ENCODE results near the gene FHIP1A.

FHIP1A gene

GRCh38 chr4:151417766-151418376 is 8.9 kb downstream of the FHIP1A start:
- TF ChIP-seq OSR1 (CRISPR knock-in tag; IDR thresholded peaks at IDR 0.05) (no peak), RARB (CRISPR knock-in tag; IDR thresholded peaks at IDR 0.05) (no peak), ZFP30 (CRISPR knock-in tag; IDR thresholded peaks at IDR 0.05) (no peak), CSDC2 (CRISPR knock-in tag; IDR thresholded peaks at IDR 0.05) (no peak), CSRNP3 (CRISPR knock-in tag; IDR thresholded peaks at IDR 0.05) (no peak), GLIS3 (CRISPR knock-in tag; IDR thresholded peaks at IDR 0.05) (no peak), PPARA (CRISPR knock-in tag; IDR thresholded peaks at IDR 0.05; ENCODE audit: borderline replicate concordance) (no peak)
- ATAC-seq, result peak; percentile 27

- ATAC-seq, result peak; percentile 88
Observed at GRCh38 chr4:151418385-151418784, 9.4 kb downstream of the FHIP1A start.

GRCh38 chr4:151418856-151419255 is 9.9 kb downstream of the FHIP1A start:
- TF ChIP-seq POU6F1 (CRISPR knock-in tag; IDR thresholded peaks at IDR 0.05; ENCODE audit: borderline replicate concordance, low read depth), result no peak
- TF ChIP-seq ZFP3 (CRISPR knock-in tag; IDR thresholded peaks at IDR 0.05), result no peak
- no peak for TF ChIP-seq ARNTL (CRISPR knock-in tag; IDR thresholded peaks at IDR 0.05; ENCODE audit: borderline replicate concordance, low read depth)
- TF ChIP-seq ZNF70 (CRISPR knock-in tag; IDR thresholded peaks at IDR 0.05), result no peak
- no peak for TF ChIP-seq CREB5 (CRISPR knock-in tag; IDR thresholded peaks at IDR 0.05; ENCODE audit: low read depth)
- TF ChIP-seq SNAI2 (CRISPR knock-in tag; IDR thresholded peaks at IDR 0.05), result no peak
- no peak for TF ChIP-seq CSDC2 (CRISPR knock-in tag; IDR thresholded peaks at IDR 0.05)
- TF ChIP-seq ZNF8 (CRISPR knock-in tag; IDR thresholded peaks at IDR 0.05), result no peak
- no peak for TF ChIP-seq TOX (CRISPR knock-in tag; IDR thresholded peaks at IDR 0.05; ENCODE audit: borderline replicate concordance)
- no peak for ATAC-seq

More at GRCh38 chr4:151418385-151418784, 9.4 kb downstream of the FHIP1A start:
- TF ChIP-seq ZC3H10 (CRISPR knock-in tag; IDR thresholded peaks at IDR 0.05), result no peak
- 0 out of 2 replicates have a peak, but pooled peaks have one; percentile 6 for TF ChIP-seq ISL1 (CRISPR knock-in tag; IDR thresholded peaks at IDR 0.05)

GRCh38 chr4:151420250-151420807 is 11.4 kb downstream of the FHIP1A start:
- no peak for ATAC-seq
- TF ChIP-seq GLIS3 (CRISPR knock-in tag; IDR thresholded peaks at IDR 0.05), result no peak
- TF ChIP-seq CSRNP3 (CRISPR knock-in tag; IDR thresholded peaks at IDR 0.05), result no peak
- no peak for TF ChIP-seq TOX (CRISPR knock-in tag; IDR thresholded peaks at IDR 0.05; ENCODE audit: borderline replicate concordance)
- no peak for TF ChIP-seq ZC3H10 (CRISPR knock-in tag; IDR thresholded peaks at IDR 0.05)
- TF ChIP-seq ZFP30 (CRISPR knock-in tag; IDR thresholded peaks at IDR 0.05), result no peak
- TF ChIP-seq ESRRG (CRISPR knock-in tag; IDR thresholded peaks at IDR 0.05), result no peak
- TF ChIP-seq TCF4 (CRISPR knock-in tag; IDR thresholded peaks at IDR 0.05; ENCODE audit: borderline replicate concordance), result no peak
- no peak for TF ChIP-seq ZNF8 (CRISPR knock-in tag; IDR thresholded peaks at IDR 0.05)
- TF ChIP-seq ZNF565 (CRISPR knock-in tag; conservative IDR thresholded peaks at IDR 0.05; ENCODE audit: low read depth), result no peak
- TF ChIP-seq POU6F1 (CRISPR knock-in tag; IDR thresholded peaks at IDR 0.05; ENCODE audit: borderline replicate concordance, low read depth), result no peak
- no peak for TF ChIP-seq CSDC2 (CRISPR knock-in tag; IDR thresholded peaks at IDR 0.05)
- no peak for TF ChIP-seq BACH2 (CRISPR knock-in tag; IDR thresholded peaks at IDR 0.05; ENCODE audit: borderline replicate concordance)
- TF ChIP-seq RARB (CRISPR knock-in tag; IDR thresholded peaks at IDR 0.05), result no peak
- TF ChIP-seq PATZ1 (CRISPR knock-in tag; IDR thresholded peaks at IDR 0.05; ENCODE audit: borderline replicate concordance), result no peak
- no peak for TF ChIP-seq TSHZ2 (CRISPR knock-in tag; IDR thresholded peaks at IDR 0.05)
- TF ChIP-seq ARNTL (CRISPR knock-in tag; IDR thresholded peaks at IDR 0.05; ENCODE audit: borderline replicate concordance, low read depth), result no peak
- no peak for TF ChIP-seq ISL1 (CRISPR knock-in tag; IDR thresholded peaks at IDR 0.05)
